HepG2 (cell line): ENCODE data around the gene QKI.

Source experiments
- GMEB2 ChIP-seq: IDR thresholded peaks from 2 replicates; pipeline ENCODE4 v1.6.1; 2016; ENCODE audit warnings: missing biosample characterization, missing genetic modification reagents, low read depth
- ZFP37 ChIP-seq: sonication (generic); formaldehyde crosslinking; IDR thresholded peaks from 2 replicates; pipeline ENCODE4 v1.4.0; 2020; ENCODE audit warnings: missing genetic modification reagents, borderline replicate concordance
- TF ChIP-seq, protein P1 (sequence below): fragments of 450-650 bp; IDR thresholded peaks from 2 replicates; pipeline ENCODE4 v1.6.1; 2017; ENCODE audit warnings: mild to moderate bottlenecking
- TF ChIP-seq, protein P2 (sequence below): sonication (generic); formaldehyde crosslinking; IDR thresholded peaks from 2 replicates; pipeline ENCODE4 v1.4.0; 2020; ENCODE audit warnings: missing genetic modification reagents
- TF ChIP-seq, protein P3 (sequence below): sonication (generic); formaldehyde crosslinking; IDR thresholded peaks from 2 replicates; pipeline ENCODE4 v1.5.0; 2020; ENCODE audit warnings: mild to moderate bottlenecking, missing genetic modification reagents, moderate library complexity
- TF ChIP-seq, protein P4 (sequence below): sonication (generic); formaldehyde crosslinking; IDR thresholded peaks from 2 replicates; pipeline ENCODE4 v1.5.0; 2020; ENCODE audit warnings: missing genetic modification reagents
- TF ChIP-seq, protein P5 (sequence below), 2 experiments: IDR thresholded peaks; 2 replicates each; pipeline ENCODE4 v1.6.1; 2011 to 2012; ENCODE audit warnings: low read length in 2 of 2, borderline replicate concordance in 1 of 2, low read depth in 1 of 2, mild to moderate bottlenecking in 1 of 2, moderate library complexity in 1 of 2

- no peak for TF ChIP-seq GMEB2
- TF ChIP-seq, protein P1, sequence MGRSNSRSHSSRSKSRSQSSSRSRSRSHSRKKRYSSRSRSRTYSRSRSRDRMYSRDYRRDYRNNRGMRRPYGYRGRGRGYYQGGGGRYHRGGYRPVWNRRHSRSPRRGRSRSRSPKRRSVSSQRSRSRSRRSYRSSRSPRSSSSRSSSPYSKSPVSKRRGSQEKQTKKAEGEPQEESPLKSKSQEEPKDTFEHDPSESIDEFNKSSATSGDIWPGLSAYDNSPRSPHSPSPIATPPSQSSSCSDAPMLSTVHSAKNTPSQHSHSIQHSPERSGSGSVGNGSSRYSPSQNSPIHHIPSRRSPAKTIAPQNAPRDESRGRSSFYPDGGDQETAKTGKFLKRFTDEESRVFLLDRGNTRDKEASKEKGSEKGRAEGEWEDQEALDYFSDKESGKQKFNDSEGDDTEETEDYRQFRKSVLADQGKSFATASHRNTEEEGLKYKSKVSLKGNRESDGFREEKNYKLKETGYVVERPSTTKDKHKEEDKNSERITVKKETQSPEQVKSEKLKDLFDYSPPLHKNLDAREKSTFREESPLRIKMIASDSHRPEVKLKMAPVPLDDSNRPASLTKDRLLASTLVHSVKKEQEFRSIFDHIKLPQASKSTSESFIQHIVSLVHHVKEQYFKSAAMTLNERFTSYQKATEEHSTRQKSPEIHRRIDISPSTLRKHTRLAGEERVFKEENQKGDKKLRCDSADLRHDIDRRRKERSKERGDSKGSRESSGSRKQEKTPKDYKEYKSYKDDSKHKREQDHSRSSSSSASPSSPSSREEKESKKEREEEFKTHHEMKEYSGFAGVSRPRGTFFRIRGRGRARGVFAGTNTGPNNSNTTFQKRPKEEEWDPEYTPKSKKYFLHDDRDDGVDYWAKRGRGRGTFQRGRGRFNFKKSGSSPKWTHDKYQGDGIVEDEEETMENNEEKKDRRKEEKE, result no peak
- TF ChIP-seq, protein P2, sequence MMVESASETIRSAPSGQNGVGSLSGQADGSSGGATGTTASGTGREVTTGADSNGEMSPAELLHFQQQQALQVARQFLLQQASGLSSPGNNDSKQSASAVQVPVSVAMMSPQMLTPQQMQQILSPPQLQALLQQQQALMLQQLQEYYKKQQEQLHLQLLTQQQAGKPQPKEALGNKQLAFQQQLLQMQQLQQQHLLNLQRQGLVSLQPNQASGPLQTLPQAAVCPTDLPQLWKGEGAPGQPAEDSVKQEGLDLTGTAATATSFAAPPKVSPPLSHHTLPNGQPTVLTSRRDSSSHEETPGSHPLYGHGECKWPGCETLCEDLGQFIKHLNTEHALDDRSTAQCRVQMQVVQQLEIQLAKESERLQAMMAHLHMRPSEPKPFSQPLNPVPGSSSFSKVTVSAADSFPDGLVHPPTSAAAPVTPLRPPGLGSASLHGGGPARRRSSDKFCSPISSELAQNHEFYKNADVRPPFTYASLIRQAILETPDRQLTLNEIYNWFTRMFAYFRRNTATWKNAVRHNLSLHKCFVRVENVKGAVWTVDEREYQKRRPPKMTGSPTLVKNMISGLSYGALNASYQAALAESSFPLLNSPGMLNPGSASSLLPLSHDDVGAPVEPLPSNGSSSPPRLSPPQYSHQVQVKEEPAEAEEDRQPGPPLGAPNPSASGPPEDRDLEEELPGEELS (CRISPR knock-in tag), result no peak
- TF ChIP-seq, protein P3, sequence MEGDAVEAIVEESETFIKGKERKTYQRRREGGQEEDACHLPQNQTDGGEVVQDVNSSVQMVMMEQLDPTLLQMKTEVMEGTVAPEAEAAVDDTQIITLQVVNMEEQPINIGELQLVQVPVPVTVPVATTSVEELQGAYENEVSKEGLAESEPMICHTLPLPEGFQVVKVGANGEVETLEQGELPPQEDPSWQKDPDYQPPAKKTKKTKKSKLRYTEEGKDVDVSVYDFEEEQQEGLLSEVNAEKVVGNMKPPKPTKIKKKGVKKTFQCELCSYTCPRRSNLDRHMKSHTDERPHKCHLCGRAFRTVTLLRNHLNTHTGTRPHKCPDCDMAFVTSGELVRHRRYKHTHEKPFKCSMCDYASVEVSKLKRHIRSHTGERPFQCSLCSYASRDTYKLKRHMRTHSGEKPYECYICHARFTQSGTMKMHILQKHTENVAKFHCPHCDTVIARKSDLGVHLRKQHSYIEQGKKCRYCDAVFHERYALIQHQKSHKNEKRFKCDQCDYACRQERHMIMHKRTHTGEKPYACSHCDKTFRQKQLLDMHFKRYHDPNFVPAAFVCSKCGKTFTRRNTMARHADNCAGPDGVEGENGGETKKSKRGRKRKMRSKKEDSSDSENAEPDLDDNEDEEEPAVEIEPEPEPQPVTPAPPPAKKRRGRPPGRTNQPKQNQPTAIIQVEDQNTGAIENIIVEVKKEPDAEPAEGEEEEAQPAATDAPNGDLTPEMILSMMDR, result no peak
- TF ChIP-seq, protein P4, sequence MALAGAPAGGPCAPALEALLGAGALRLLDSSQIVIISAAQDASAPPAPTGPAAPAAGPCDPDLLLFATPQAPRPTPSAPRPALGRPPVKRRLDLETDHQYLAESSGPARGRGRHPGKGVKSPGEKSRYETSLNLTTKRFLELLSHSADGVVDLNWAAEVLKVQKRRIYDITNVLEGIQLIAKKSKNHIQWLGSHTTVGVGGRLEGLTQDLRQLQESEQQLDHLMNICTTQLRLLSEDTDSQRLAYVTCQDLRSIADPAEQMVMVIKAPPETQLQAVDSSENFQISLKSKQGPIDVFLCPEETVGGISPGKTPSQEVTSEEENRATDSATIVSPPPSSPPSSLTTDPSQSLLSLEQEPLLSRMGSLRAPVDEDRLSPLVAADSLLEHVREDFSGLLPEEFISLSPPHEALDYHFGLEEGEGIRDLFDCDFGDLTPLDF, result no peak
- TF ChIP-seq, protein P5, sequence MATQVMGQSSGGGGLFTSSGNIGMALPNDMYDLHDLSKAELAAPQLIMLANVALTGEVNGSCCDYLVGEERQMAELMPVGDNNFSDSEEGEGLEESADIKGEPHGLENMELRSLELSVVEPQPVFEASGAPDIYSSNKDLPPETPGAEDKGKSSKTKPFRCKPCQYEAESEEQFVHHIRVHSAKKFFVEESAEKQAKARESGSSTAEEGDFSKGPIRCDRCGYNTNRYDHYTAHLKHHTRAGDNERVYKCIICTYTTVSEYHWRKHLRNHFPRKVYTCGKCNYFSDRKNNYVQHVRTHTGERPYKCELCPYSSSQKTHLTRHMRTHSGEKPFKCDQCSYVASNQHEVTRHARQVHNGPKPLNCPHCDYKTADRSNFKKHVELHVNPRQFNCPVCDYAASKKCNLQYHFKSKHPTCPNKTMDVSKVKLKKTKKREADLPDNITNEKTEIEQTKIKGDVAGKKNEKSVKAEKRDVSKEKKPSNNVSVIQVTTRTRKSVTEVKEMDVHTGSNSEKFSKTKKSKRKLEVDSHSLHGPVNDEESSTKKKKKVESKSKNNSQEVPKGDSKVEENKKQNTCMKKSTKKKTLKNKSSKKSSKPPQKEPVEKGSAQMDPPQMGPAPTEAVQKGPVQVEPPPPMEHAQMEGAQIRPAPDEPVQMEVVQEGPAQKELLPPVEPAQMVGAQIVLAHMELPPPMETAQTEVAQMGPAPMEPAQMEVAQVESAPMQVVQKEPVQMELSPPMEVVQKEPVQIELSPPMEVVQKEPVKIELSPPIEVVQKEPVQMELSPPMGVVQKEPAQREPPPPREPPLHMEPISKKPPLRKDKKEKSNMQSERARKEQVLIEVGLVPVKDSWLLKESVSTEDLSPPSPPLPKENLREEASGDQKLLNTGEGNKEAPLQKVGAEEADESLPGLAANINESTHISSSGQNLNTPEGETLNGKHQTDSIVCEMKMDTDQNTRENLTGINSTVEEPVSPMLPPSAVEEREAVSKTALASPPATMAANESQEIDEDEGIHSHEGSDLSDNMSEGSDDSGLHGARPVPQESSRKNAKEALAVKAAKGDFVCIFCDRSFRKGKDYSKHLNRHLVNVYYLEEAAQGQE (IDR thresholded peaks at IDR 0.05; ENCODE audit: borderline replicate concordance in 1 of 2, low read depth in 1 of 2, low read length in 2 of 2), result no peak
- no peak for TF ChIP-seq ZFP37 (CRISPR knock-in tag)
Measured at GRCh38 chr6:163429858-163430448, 15.4 kb downstream of the QKI start.
